GM18951 (cell line): ENCODE measurements around the gene GRXCR2.

ENCODE experiments used
- POLR2A ChIP-seq: IDR thresholded peaks from 4 replicates; pipeline ENCODE4 v1.6.1; 2011; ENCODE audit warnings: mild to moderate bottlenecking; ENCODE audit not compliant: insufficient read length, insufficient read depth; ENCODE audit errors: extremely low read depth
- in situ Hi-C: fragments of 300-500 bp; cut with MboI; formaldehyde crosslinking; loops from one replicate; pipeline ENCODE4 v1.12.0; 2022; ENCODE audit warnings: low sequenced_read_pairs, mixed read lengths, inconsistent platforms; ENCODE audit not compliant: unreplicated experiment

Gene GRXCR2, protein sequence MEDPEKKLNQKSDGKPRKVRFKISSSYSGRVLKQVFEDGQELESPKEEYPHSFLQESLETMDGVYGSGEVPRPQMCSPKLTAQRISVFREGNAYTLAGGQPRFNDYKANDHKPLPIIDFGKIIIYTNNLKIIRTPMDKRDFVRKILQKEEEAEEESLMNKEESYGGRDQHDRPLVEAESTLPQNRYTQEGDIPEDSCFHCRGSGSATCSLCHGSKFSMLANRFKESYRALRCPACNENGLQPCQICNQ

GRCh38 chr5:145872914-145873313, at the start of gene GRXCR2:
Gene GRXCR2, minus strand, starts transcription at chr5:145873014. Its CDS starts 46 bp downstream, at chr5:145872968.
- in situ Hi-C loops: no loop called here
- TF ChIP-seq POLR2A: no peak

DNA sequence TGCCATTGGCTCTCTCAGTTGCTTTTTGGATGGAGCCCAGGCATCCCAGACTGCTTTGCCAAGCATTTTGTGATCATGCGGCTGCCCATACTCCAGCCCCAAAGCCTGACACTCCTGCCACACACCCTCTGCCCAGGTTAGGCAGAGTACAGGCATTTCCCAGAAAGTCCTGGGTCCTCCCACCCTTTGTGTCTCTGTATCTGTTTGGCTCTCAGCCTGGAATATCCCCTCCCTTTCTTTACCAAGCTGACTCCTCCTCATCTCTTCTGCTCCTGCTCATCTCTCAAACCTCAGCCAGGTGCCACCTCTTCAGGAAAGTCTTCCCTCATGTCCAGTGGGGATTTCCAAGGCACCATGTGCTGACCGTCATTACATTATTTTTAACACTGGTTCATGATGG, 49.2 kb upstream of the GRXCR2 start:
- in situ Hi-C loops: no loop called here
- no peak for TF ChIP-seq POLR2A

DNA sequence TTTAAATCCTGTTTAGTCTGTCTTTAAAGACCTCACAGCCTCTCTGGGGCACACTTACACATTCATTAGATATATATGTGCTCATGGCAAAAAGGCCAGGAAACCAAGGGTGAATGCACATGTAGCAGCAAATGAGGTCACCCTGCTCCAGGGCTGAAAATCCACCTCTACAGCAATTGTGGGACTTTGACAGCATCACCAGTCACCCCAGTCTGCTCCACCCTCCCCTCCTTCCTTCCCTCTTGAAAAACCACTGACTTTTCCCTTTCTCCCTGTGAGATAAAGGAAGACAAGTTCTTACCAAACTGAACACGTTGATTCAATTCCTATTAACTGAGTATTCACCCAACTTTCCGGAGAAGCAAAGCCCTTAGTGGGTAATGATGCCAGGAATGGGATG, 48.4 kb upstream of the GRXCR2 start:
- no peak for TF ChIP-seq POLR2A
- in situ Hi-C loops: no loop called here

DNA sequence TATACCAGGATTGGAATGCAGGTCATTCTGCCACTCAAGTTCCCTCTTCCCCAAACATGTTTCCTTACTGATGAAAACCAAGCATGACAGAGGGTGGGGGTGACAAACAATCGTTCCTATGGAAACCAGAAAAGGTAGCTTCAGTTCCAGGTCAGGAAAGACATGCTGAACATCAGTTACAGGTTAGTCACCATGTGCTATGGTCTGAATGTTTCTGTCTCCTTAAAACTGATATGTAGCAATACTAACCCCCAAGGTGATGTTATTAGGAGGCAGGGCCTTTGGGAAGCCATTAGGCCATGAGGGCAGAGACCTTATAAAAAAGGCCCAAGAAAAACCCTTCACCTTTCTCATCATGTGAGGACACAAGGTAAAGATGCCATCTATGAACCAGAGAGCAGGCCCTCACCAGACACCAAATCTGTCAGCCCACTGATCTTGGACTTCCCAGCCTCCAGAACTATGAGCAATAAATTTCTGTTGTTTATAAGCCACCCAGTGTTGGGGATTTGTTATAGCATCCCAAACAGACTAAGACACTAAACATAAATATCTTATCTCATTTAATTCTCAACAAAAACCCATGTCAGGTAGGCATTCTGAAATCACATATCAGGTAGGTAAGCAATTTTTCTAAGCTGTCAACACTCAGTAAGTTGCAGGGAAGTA, 47.9 kb upstream of the GRXCR2 start:
- no peak for TF ChIP-seq POLR2A
- in situ Hi-C loops: no loop called here

DNA sequence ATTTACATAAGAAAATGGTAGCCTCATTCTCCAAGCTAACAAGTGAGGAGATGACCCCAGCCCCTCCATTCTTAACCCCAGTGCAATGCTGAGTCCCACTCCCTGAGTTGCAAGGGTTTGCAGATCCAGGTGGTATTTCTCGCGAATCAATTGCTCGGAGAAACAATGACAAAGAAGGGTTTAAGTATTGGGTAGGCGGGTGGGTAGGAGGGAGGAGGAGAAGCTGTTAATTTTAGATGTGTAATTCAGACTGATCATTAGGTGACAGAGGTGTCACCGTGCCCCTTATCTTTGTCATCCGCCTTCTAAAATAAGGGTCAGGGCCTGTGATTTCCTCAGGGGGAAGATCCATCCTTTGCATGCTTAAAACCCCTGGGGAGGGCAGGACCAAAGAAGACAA, 46.6 kb upstream of the GRXCR2 start:
- no peak for TF ChIP-seq POLR2A
- in situ Hi-C loops: no loop called here

DNA sequence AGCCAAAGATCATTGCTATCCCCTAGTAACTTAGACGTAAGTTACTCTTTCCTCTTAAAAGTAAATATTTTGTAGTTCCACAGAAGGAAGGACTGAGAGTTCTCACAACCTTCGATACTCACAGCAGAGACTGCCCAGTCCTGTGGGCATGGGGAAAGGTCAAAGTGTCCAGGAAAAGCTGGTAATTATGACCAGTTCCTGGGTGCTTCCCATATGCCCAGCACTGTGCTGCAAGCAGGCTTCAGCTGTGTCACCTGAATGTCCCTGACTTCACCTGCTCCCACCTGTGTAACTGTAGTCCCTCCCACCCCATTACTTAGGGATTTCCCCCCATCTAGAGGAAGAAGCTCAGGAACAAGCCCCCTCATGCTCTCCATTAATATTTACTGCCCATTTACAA, 45.6 kb upstream of the GRXCR2 start:
- TF ChIP-seq POLR2A: no peak
- in situ Hi-C loops: no loop called here

- no peak for TF ChIP-seq POLR2A
- in situ Hi-C loops: no loop called here
Measured at GRCh38 chr5:145917288-145917687, 44.5 kb upstream of the GRXCR2 start.

DNA sequence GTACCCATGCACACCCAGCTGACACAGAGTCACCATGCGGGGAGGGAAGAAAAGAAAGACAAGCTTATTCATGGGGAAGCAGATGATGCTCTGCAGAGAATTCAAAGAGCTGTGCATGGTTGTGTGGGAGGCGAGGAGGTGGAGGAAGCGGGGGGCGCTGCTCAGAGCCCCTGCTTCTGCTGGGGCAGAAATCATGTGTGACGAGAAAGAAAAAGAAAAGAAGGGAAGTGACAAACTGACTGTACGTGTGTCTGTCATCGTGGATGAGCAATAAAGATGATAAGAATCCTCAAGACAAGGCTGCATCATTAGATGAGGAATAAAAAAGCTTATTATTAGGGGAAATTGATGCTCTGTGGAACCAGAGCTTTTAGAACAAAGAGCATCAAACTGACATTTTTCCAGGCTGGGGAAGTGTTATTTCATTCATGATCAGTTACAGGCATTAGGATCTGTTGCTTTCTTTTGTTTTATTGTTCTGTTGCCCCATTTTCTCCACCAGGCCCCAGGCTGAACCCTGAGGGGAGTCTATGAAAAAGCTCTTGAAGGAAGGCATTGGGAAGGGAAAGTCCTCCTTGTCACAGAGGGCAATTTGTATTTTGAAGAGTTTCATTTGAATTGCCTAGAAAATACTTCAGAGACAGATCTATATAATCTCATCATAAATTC, 43.3 kb upstream of the GRXCR2 start:
- in situ Hi-C loops: no loop called here
- TF ChIP-seq POLR2A: no peak

DNA sequence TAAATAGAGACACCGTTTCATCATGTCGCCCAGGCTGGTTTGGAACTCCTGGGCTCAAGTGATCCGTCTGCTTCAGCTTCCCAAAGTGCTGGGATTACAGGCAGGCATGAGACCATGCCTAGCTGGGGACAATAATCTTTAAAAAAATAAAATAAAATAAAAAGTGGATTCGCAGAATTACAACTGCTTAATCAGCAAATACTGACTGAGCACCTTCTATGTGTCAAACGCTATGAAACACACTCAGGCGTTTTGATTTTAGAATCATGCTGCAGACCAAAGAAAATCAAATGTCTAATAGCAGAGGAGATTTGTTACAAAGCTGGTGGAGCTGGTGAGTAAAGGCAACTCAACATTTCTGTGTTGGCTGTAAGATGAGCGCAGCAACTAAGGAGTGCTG, 40.9 kb upstream of the GRXCR2 start:
- TF ChIP-seq POLR2A: no peak
- in situ Hi-C loops: no loop called here

DNA sequence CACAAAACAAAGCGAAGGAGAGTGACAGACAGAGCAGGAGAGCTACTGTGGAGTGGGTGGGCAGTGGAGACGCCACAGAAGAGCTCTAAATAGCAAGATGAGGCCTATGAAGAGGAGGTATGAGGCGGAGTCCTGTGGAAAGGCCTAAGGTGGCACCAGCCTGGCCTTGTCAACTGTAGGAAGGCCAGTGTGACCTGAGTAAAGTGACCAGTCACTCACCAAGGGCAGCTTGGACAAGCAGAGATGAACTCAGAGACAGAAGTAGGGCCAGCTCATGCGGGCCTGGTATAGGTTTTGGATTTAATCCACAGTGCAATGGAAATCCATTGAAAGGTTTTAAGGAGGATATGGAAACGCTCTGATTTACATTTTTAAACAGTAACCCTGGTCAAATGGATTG, 39.8 kb upstream of the GRXCR2 start:
- in situ Hi-C loops: no loop called here
- no peak for TF ChIP-seq POLR2A

GRCh38 chr5:145912019-145912418, 39.2 kb upstream of the GRXCR2 start:
- TF ChIP-seq POLR2A: no peak
- in situ Hi-C loops: no loop called here

- no peak for TF ChIP-seq POLR2A
- in situ Hi-C loops: no loop called here
Measured at GRCh38 chr5:145911164-145911563, 38.4 kb upstream of the GRXCR2 start.

DNA sequence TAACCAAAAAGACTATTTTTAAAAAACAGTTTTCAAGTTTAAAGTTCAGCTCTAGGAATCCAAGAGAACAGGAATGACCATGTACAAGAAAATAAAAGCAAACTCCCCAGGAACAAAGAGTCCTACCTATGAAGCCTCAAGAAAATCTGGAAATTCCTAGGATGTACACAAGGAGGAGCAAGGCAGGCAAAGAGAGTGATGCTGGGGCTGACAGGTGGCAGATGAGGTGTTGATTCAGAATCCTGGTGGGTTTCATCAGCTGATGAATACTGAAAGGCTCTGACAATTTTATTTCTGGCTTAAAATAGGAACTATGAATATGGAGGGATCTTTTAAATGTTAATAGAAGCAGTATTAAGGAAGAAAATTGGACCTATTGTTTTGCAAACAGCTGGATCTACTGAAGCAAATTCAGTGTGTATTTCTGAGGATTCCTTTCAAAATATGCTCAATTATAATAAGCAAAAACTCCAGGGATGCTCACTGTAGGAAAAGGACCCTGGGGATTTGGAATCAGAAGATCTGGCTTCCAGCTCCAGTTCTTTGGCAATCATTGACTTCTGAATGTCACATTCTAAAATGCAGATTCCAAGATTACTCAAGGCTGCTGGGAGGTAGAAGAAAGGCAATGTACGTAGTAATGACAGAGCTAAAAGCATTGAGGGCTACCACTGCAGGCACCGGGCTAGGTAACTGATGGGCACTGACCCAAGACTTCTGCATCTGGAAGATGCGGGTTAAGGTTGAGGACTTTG, 35.6 kb upstream of the GRXCR2 start:
- no peak for TF ChIP-seq POLR2A
- in situ Hi-C loops: no loop called here

DNA sequence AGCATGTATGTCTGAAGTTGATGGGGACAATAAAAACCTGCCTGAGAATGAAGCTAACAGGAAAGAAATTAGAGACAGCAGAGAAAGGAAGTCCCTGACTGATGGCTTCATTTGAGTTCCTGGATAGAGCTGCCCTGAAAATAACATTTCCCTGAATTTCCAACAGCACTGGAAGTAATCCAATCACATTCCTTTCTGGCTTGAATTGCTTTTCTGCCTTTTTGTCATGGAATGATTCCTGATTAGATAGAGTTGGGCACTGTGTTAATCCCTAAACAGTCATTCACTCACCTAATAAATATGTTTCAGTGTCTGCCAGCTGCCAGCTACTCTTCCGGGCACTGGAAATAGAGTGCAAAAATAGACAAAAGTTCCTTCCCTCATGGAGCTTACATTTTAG, 33.6 kb upstream of the GRXCR2 start:
- in situ Hi-C loops: no loop called here
- no peak for TF ChIP-seq POLR2A

DNA sequence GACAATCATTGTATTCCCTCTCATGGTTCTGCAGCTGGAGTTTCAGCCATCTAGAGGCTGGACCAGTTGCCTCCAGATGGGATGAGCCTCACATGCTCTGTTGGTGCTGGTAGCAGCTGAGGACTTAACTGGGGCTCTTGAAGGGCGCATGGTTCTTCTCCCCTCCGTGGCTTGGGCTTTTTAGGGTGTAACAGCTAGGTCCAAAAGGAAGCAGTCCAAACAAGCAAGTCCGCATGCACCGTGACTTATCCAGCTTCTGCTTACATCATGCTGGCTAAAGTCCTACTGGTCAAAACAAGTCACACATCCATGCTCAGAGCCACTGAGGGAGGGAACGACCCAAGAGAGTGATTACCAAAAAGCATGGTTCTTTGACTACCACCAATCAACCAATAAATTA, 31.9 kb upstream of the GRXCR2 start:
- TF ChIP-seq POLR2A: no peak
- in situ Hi-C loops: no loop called here
